Suppressor macrophage (primary cell): ENCODE measurements around the gene TYSND1.
A peak's percentile ranks its signal among the peaks of the same experiment; 100 is the strongest.
"Not testable (repeated sequence)": the region's sequence is repeated elsewhere in the genome, so short reads cannot be mapped to it uniquely, and the experiment has no call there.

Source experiments
- DNase-seq, 4 experiments: peaks; one replicate each; pipeline ENCODE4 v3.0.0-alpha.2; 2020 to 2022

TYSND1 gene

GRCh38 chr10:70132098-70133029 is 14.1 kb downstream of the TYSND1 start, which contains the start of gene AIFM2:
Gene AIFM2, minus strand, starts transcription at chr10:70132825. Its CDS starts 8,741 bp downstream, at chr10:70124084.
- peak; percentile 72 to 91 (median 82) for DNase-seq

DNA sequence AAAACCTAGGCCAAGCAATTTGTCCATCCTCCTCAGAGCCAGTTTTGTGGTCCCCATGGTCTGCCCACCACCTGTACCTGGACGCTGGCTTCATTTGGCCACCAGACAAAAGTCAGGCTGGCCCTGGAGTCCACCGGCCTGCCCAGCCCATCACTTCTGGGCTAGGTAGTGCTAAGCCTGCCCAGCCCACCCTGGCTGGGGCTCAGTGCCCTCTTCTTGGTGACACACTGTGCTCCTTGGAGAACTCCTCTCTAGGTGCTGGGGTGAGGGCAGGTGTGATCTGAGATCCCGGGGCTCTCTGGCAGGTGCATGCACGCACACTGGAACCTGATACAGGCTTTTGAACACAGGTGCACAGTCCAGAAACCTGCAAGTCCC is 15.0 kb downstream of the TYSND1 start:
- no peak for DNase-seq

DNA sequence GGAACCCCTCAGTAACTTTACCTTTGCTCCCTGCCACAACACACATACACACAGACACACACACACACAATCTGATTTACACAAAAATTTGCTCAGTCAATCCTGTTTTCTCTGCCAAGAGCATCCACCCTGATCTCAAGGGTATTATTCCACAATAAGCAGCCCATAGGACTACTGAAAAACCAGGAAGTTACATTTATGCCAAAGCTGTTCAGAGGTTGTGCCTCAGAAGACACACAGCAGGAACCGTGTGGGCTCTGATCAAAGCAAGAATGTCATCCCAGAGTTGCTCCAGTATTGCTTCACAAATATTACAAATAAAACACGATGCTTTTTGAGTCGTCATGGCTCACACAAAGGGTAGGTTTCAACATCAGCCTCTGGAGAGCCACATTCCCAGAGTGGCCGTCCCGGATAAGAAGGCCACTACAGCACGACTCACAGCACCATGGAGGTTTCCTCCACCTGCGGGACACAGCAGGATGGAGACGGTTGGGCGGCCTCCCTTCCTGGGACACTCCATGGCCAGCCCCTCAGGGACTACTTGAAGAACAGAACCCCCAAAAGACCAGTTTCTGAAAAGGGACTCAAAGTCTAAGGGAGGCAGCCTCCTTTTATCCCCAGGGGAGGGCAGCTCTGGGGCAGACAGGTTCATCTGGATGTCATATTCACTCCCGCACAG is 15.5 kb downstream of the TYSND1 start:
- peak; percentile 72 to 89 (median 78) for DNase-seq

GRCh38 chr10:70126700-70127395 is 19.7 kb downstream of the TYSND1 start:
- no peak for DNase-seq

GRCh38 chr10:70125918-70126552 is 20.5 kb downstream of the TYSND1 start:
- peak in 1 of 4 experiments; percentile 20 for DNase-seq

- no peak for DNase-seq
These were observed 21.6 kb downstream of the TYSND1 start for GRCh38 chr10:70124918-70125317.

GRCh38 chr10:70124415-70124814 is 22.1 kb downstream of the TYSND1 start:
- no peak for DNase-seq

DNA sequence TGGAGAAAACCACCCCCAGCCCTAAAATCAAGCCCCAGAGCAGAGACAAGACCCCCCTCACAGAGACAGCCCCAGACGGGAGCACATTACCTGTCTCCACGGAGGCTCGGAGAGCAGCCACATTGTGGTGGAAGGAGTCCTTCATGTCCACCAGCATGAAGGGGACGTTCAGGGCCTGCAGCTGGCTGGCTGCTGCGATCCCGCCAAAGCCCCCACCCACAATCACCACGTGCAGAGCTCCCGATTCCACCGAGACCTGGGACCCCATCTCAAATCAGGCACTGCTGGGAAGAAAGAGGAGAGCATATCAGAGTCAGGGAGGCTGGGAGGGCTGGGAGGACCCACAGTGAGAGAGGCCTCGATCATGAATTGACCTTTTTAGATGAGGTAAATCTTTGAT is 22.7 kb downstream of the TYSND1 start:
- no peak for DNase-seq

DNA sequence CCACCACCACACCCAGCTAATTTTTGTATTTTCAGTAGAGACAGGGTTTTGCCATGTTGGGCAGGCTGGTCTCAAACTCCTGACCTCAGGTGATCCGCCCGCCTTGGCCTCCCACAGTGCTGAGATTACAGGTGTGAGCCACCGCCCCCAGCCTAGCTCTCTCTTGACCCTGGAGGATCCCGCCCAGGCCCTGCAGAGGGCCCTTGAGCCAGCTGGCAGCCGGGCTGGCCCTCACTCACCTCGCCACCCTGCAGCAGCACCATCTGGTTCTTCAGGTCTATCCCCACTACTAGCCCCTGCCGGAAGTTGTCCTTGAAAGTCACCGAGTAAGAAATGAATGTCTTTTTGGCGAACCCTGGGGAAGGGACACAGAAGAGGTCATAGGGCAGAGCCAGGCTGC is 23.3 kb downstream of the TYSND1 start:
- DNase-seq: not testable (repeated sequence)

- no peak for DNase-seq
These were observed 23.8 kb downstream of the TYSND1 start for GRCh38 chr10:70122742-70123141.

DNA sequence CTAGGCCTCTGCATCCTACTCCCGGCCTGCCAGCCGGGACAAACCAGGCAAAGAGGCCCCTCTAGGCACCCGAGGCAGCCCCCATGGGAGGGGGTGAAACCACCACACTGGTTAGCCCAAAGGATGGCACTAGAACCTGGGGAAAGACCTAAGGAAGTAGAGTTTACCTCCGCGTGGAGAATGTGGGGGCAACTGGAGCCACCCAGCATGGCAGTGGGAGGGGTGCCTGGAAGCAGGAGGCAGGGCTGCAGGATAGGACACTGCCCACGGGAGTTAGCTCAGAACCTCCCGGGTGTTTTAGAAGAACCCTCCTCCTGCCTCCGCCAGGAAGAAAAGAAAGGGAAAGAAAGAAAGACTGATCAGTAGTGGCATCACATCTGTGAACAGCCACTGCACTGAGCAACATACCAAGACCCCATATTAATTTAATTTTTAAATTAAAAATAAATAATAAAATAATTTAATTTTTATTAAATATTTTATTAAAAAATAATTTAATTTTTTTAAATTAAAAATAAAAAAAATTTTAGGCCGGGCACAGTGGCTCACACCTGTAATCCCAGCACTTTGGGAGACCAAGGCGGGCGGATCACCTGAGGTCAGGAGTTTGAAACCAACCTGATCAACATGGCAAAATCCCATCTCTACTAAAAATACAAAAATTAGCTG is 25.1 kb downstream of the TYSND1 start:
- DNase-seq: no peak

DNA sequence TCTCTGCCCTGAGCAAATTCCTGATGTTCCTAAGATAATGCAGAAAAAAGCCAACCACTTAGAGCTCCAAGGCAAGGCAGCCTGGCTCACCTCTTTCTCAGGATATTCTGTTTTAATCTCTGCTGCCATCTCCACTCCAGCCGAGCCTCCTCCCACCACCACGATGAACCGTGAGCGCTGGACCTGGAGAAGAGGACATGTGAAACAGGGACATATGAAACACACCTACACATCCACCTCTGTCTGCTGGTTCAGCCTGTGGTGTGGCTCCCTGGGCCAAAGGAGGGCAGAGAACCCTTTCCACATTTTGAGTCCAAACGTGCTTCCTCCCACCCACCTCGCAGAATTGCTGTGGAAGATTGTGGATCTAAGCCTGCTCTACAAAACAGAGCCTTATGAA is 26.1 kb downstream of the TYSND1 start:
- DNase-seq: no peak

GRCh38 chr10:70119623-70120022 is 26.9 kb downstream of the TYSND1 start:
- DNase-seq: no peak

DNA sequence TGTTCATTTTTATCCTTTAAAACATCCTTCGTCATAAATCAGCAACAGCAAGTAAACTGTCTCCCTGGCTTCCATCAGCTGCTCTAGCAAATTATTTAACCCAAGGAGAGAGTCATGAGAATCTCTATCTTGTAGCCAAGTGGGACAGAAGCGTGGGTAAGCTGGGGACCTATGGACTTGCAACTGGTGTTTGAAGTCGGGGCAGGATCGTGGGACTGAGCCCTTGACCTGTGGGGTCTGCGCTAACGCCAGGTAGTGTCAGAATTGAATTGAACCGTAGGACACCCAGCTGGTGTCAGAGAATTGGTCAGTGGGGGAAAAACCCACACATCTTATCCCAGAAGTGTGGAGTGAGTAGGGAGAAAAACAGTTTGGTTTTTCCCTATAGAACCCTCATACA is 27.3 kb downstream of the TYSND1 start:
- DNase-seq: no peak

DNA sequence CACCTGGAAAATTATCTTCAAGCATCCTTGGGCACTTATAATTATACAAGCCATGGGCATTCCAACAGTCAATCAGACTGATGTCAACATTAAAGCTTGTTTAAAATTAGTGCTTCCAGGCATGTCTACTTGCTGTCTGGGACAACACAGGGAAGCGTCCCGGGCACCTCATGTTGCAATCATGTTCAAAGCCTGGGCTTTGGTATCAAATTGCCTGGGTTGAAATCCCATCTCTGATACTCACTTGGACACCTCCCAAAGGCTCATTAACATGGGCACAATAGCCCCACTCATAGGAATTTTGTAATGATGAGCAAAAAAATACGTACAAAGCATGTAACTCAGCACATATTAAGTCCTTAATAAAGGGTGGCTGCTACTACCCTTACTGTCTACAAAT is 28.3 kb downstream of the TYSND1 start:
- DNase-seq: no peak

DNA sequence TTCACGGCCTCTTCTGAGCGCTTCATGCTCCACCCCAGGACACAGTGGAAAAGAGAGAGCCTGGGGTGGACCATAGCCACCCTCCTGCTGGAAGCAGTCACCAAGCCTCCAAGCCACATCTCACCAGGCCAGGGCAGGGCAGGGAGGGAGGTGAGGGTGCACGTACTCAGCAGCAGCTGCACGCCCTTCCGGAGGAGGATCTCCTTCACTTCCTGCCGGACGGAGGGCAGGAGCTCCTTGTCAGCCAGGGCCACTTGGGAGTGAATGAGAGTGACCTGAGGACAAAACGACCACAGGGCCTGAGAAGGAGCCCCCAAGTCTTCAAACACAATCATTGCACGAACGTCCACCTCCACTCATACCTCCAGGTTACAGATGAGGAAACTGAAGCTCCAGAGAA is 28.9 kb downstream of the TYSND1 start:
- DNase-seq: no peak

DNA sequence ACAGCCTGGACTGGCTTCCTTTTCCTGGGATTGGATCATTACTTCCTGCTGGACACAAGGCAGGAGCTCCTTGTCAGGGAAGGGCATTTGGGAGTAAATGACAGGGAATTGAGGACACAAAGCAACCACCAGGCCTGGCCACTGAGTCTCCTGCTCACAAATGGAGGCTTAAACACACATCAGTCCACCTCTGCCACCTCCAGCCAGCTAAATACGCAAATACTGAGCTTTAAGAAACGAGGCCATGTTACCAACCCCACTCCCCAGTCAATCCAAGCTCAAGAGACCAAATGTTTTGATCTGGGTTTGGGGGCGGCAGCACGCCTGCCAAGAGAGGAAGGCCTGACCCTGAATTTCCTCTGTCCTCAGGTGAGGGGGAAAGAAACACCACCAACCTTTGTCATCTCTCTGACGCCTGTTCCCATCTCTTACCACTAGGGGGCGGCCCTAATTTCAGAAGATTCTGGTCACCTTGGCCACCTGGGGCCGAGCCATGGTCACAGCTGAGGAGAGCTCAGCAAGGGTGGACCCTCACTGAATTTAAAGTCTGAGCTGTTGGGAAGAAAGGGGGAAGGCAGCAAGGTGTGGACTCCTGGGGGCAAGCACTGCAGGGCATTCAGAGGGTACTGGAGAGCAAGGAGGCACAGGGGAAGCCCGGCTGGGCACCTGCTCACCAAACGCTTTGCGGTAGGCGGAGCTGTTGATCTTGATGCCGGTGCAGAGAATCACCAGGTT is 30.4 kb downstream of the TYSND1 start:
- DNase-seq: peak; percentile 42 to 66 (median 50)

GRCh38 chr10:70114902-70115301 is 31.6 kb downstream of the TYSND1 start:
- no peak for DNase-seq

- no peak for DNase-seq
These were observed 34.4 kb downstream of the TYSND1 start for GRCh38 chr10:70112071-70112470.

GRCh38 chr10:70111496-70111895 is 35.0 kb downstream of the TYSND1 start:
- no peak for DNase-seq

DNA sequence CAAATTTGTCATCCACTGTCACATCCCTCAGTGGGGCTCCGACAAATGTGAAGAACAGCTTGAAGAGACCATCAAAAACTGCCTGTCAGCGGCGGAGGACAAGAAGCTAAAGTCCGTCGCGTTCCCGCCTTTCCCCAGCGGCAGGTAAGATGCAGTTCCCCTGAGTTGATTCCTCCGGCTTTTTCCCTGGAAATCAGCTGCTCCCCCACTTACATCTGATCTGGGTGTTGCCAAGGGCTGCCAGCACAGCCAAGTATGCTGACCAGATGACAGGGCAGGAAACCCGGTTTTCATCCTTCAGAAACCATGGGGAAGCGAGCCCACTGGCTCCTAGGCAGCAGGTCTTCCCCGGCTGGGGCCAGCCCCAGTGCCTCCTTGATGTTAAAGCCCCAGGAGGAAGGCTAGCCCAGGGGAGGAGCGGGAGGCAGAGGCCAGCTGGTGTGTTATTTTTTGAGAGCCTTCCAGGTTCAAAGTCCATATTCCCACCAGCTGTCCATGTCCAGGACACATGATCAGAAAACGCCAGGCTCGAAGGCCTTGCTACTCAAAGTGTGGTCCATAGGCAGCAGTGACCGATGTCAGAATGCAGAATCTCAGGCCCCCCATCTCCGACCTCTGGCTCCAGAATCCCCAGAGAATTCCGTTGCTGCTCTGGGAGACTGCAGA is 37.3 kb downstream of the TYSND1 start:
- DNase-seq: no peak
